Ramos (cell line): ENCODE results near the gene LBP.
"Not testable (repeated sequence)": the region's sequence is repeated elsewhere in the genome, so short reads cannot be mapped to it uniquely, and the experiment has no call there.

ENCODE experiments used
- in situ Hi-C: fragments of 300-500 bp; cut with MboI; formaldehyde crosslinking; loops from one replicate; pipeline ENCODE4 v1.14.3; 2022; ENCODE audit warnings: low sequenced_read_pairs; ENCODE audit not compliant: unreplicated experiment

Gene LBP

GRCh38 chr20:38344107-38344701 lies 2.1 kb upstream of the LBP start:
- in situ Hi-C loops: no loop called here

- in situ Hi-C loops: no loop called here
Measured at GRCh38 chr20:38345643-38346042, 639 bp upstream of the LBP start.

- in situ Hi-C loops: no loop called here
Measured at GRCh38 chr20:38346741-38347140, 459 bp downstream of the LBP start.

- in situ Hi-C loops: no loop called here
Measured at GRCh38 chr20:38349856-38350255, 3.6 kb downstream of the LBP start.

- in situ Hi-C loops: no loop called here
Measured at GRCh38 chr20:38350879-38351775, 4.8 kb downstream of the LBP start.

- in situ Hi-C loops: no loop called here
Measured at GRCh38 chr20:38353316-38353715, 7.0 kb downstream of the LBP start.

- in situ Hi-C loops: no loop called here
Measured at GRCh38 chr20:38354227-38354626, 7.9 kb downstream of the LBP start.

- in situ Hi-C loops: no loop called here
Measured at GRCh38 chr20:38355161-38356012, 9.1 kb downstream of the LBP start.

- in situ Hi-C loops: no loop called here
Measured at GRCh38 chr20:38357653-38358207, 11.4 kb downstream of the LBP start.

GRCh38 chr20:38358556-38358955 lies 12.3 kb downstream of the LBP start:
- in situ Hi-C loops: no loop called here

- in situ Hi-C loops: no loop called here
Measured at GRCh38 chr20:38363004-38363747, 16.9 kb downstream of the LBP start.

GRCh38 chr20:38369389-38369788 lies 23.1 kb downstream of the LBP start:
- in situ Hi-C loops: no loop called here

GRCh38 chr20:38372806-38373205 lies 26.5 kb downstream of the LBP start:
- in situ Hi-C loops: no loop called here

- in situ Hi-C loops: no loop called here
Measured at GRCh38 chr20:38373231-38373867, 27.1 kb downstream of the LBP start.

GRCh38 chr20:38373898-38374297 lies 27.6 kb downstream of the LBP start:
- in situ Hi-C loops: no loop called here

GRCh38 chr20:38377039-38377685 lies 30.9 kb downstream of the LBP start:
- in situ Hi-C loops: no loop called here

- in situ Hi-C loops: not testable (repeated sequence)
Measured at GRCh38 chr20:38377838-38378237, 31.6 kb downstream of the LBP start.

GRCh38 chr20:38383147-38383546 lies 36.9 kb downstream of the LBP start:
- in situ Hi-C loops: no loop called here

GRCh38 chr20:38386004-38386403 lies 39.7 kb downstream of the LBP start:
- in situ Hi-C loops: no loop called here
